Endodermal cell (in vitro differentiated cells): Measurements from ENCODE around the gene MBIP. TPM values are rescaled to one million over a fixed set of nuclear protein-coding genes. Genes with fewer than 3 reads are reported as not detected.
A peak's percentile ranks its signal among the peaks of the same experiment; 100 is the strongest.

Experiments used
- DNase-seq: peaks from one replicate; pipeline ENCODE4 v3.0.0-alpha.2; 2017
- H3K27ac ChIP-seq: 2 replicates; pipeline ENCODE4 v1.5.1; 2013; ENCODE audit warnings: mild to moderate bottlenecking, low read depth, low read length, moderate library complexity
- H3K27me3 ChIP-seq: 2 replicates; pipeline ENCODE4 v1.6.1; 2013; ENCODE audit warnings: mild to moderate bottlenecking, low read length, moderate library complexity; ENCODE audit not compliant: insufficient read depth, control insufficient read depth, poor library complexity, severe bottlenecking
- H3K36me3 ChIP-seq: 2 replicates; pipeline ENCODE4 v1.7.0; 2013; ENCODE audit warnings: mild to moderate bottlenecking, low read length, moderate library complexity; ENCODE audit not compliant: control insufficient read depth, insufficient read depth
- H3K4me1 ChIP-seq: one replicate; pipeline ENCODE4 v1.7.0; 2013; ENCODE audit warnings: low read length; ENCODE audit not compliant: control insufficient read depth, insufficient read depth
- H3K4me3 ChIP-seq: 2 replicates; pipeline ENCODE4 v1.5.1; 2013; ENCODE audit warnings: mild to moderate bottlenecking, low read length, moderate library complexity
- H3K9ac ChIP-seq: 2 replicates; pipeline ENCODE4 v1.6.1; 2013; ENCODE audit warnings: mild to moderate bottlenecking, low read length, moderate library complexity; ENCODE audit not compliant: poor library complexity, severe bottlenecking; ENCODE audit errors: extremely low read depth
- H3K9me3 ChIP-seq: 2 replicates; pipeline ENCODE4 v1.6.1; 2013; ENCODE audit warnings: mild to moderate bottlenecking, low read length, moderate library complexity; ENCODE audit not compliant: control insufficient read depth
- H3K27ac Mint-ChIP-seq: 2 replicates; pipeline ENCODE4 v1.8.0; 2020; ENCODE audit warnings: mixed read lengths
- H3K27me3 Mint-ChIP-seq: 2 replicates; pipeline ENCODE4 v1.8.0; 2021; ENCODE audit warnings: mild to moderate bottlenecking, mixed read lengths; ENCODE audit not compliant: insufficient read depth
- H3K36me3 Mint-ChIP-seq: 2 replicates; pipeline ENCODE4 v1.8.0; 2020; ENCODE audit warnings: low read depth, mixed read lengths
- H3K4me1 Mint-ChIP-seq: 2 replicates; pipeline ENCODE4 v1.8.0; 2020; ENCODE audit warnings: mixed read lengths
- H3K4me3 Mint-ChIP-seq: 2 replicates; pipeline ENCODE4 v1.8.0; 2020; ENCODE audit warnings: mild to moderate bottlenecking, moderate library complexity, mixed read lengths
- H3K9me3 Mint-ChIP-seq: 2 replicates; pipeline ENCODE4 v1.8.0; 2020; ENCODE audit warnings: mild to moderate bottlenecking, mixed read lengths
- WGBS, 2 experiments: methylation state at CpG; one replicate each; pipeline versions ENCODE4 v1.1.5 to v1.1.7; 2013; ENCODE audit warnings: missing lambda C conversion rate in 2 of 2, mixed read lengths in 1 of 2; ENCODE audit not compliant: insufficient coverage in 1 of 2, insufficient read length in 1 of 2; 5-methylcytosine and 5-hydroxymethylcytosine counted together
- total RNA-seq, 2 donors: library from RNA; stranded (reverse); fragmentation: NEBNext Ultra II Directional in 1 of 2; extraction: Animal tissue kit (Norgen Biotek cat#: 25700) in 1 of 2; gene quantifications; 2 replicates in 1 of 2; 3 replicates in 1 of 2; pipeline ENCODE4 v1.2.1, GENCODE V29; 2021
- TF ChIP-seq, protein P1 (sequence below): fragments of 200-600 bp; sonication (generic); conservative IDR thresholded peaks from 2 replicates; pipeline ENCODE4 v1.5.0; 2021; ENCODE audit warnings: antibody characterized with exemption, mild to moderate bottlenecking

MBIP gene
- total RNA-seq, 2 donors from 2014 or later, result 35.5 TPM

DNA sequence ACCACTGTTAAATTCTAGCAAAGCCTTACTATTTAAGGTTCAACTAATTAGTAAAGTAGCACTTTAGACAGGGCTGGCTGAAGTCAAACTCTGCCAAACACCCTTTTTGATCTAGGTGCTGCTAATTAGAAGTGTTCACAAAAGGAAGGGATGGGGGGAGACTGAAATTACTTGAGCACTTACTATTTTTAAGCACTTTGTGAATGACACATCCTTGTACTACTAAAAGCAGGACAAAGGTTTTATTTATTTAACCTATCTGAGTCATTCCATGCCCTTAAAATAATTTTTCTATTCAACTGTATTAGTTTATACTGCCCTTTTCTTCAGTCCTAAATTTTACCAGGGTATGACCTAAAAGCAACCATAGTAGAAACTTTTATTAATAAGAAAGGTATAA is 20.1 kb downstream of the MBIP start:
- Histone ChIP-seq H3K9ac (no peak overlapping the region), H3K4me1 (no peaks in the 10 kb centered on the region), H3K27ac (no peak overlapping the region), H3K27me3 (no peaks in the 10 kb centered on the region), H3K4me3 (no peak overlapping the region), H3K36me3 (peaks cover 80% of the 10 kb centered on the region), H3K9me3 (no peaks in the 10 kb centered on the region)
- H3K27ac Mint-ChIP-seq, result no peak overlapping the region
- no peak for DNase-seq
- H3K4me3 Mint-ChIP-seq, result no peak overlapping the region
- H3K27me3 Mint-ChIP-seq, result no peaks in the 10 kb centered on the region
- TF ChIP-seq, protein P1, sequence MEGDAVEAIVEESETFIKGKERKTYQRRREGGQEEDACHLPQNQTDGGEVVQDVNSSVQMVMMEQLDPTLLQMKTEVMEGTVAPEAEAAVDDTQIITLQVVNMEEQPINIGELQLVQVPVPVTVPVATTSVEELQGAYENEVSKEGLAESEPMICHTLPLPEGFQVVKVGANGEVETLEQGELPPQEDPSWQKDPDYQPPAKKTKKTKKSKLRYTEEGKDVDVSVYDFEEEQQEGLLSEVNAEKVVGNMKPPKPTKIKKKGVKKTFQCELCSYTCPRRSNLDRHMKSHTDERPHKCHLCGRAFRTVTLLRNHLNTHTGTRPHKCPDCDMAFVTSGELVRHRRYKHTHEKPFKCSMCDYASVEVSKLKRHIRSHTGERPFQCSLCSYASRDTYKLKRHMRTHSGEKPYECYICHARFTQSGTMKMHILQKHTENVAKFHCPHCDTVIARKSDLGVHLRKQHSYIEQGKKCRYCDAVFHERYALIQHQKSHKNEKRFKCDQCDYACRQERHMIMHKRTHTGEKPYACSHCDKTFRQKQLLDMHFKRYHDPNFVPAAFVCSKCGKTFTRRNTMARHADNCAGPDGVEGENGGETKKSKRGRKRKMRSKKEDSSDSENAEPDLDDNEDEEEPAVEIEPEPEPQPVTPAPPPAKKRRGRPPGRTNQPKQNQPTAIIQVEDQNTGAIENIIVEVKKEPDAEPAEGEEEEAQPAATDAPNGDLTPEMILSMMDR, result no peak
- H3K9me3 Mint-ChIP-seq, result no peaks in the 10 kb centered on the region
- peaks cover 22% of the 10 kb centered on the region for H3K4me1 Mint-ChIP-seq
- H3K36me3 Mint-ChIP-seq, result peaks cover 55% of the 10 kb centered on the region

DNA sequence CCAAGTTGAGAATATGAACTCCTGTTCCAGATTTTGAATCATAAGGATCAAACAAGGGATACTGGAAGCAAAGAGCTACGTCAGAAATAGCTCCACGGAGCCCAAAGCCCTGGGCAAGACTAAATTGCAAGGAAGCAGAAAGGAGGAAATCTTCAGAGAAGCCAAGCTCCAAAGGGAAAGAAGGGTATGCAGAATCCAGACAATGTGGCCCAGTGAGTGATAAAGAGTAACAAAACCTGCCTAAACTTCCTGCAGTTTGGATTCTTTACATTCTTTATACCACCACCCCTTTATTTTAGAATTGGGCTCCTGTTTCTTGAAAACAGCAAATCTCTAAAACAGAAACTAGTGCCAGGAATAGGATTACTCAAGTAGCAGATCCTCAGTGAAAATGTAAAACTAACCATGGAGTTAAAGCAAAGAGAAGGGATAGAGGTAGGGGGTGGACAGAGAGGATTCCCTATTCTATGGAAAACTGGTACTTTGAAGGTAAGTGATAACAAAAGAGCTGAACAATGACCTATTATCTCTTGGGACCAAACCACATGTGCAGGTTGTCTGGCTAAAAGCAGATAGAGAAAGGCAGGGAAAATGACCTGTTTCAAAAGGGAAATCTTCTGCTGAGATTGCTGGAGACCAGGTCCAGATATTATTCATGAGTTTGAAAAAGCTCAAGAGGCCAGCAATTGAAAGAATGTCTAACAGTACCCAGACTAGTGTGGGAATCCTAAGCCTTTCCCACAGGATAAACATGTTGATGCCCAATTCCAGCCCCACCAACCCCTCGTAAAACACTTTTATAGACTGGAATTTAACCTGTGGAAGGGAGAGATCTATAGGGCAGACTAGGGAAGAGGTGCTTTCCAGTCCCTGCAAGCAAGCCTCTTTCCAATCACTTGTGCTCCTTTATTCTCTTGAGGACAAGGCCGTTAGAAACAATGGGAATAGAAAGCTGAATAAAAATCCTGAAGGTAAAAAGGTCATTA is 24.5 kb downstream of the MBIP start:
- TF ChIP-seq, protein P1, result no peak
- H3K4me3 Mint-ChIP-seq, result peak overlapping the region; percentile 13
- Histone ChIP-seq H3K27ac (no peak overlapping the region), H3K27me3 (no peaks in the 10 kb centered on the region), H3K4me3 (peak overlapping the region; percentile 57), H3K4me1 (no peaks in the 10 kb centered on the region), H3K36me3 (peaks cover 52% of the 10 kb centered on the region), H3K9ac (no peak overlapping the region), H3K9me3 (no peaks in the 10 kb centered on the region)
- no peak for DNase-seq
- WGBS, 2 experiments, result 45 to 84% methylated on average over 3 of the region's 4 CpGs
- peaks cover 19% of the 10 kb centered on the region for H3K4me1 Mint-ChIP-seq
- H3K36me3 Mint-ChIP-seq, result peaks cover 33% of the 10 kb centered on the region
- peak overlapping the region; percentile 88 for H3K27ac Mint-ChIP-seq
- H3K27me3 Mint-ChIP-seq, result no peaks in the 10 kb centered on the region
- no peaks in the 10 kb centered on the region for H3K9me3 Mint-ChIP-seq

- WGBS, 2 experiments, result 100% methylated on average over 4 of the region's 4 CpGs
Observed at GRCh38 chr14:36294543-36294942, 25.9 kb downstream of the MBIP start.

More at GRCh38 chr14:36294543-36294942, 25.9 kb downstream of the MBIP start:
- Mint-ChIP-seq H3K36me3 (peaks cover 32% of the 10 kb centered on the region), H3K27me3 (no peaks in the 10 kb centered on the region), H3K4me3 (no peak overlapping the region), H3K4me1 (peaks cover 16% of the 10 kb centered on the region), H3K9me3 (no peaks in the 10 kb centered on the region), H3K27ac (no peak overlapping the region)
- TF ChIP-seq, protein P1, result no peak
- DNase-seq, result no peak
- Histone ChIP-seq H3K4me1 (no peaks in the 10 kb centered on the region), H3K27me3 (no peaks in the 10 kb centered on the region), H3K27ac (no peak overlapping the region), H3K9ac (no peak overlapping the region), H3K4me3 (no peak overlapping the region), H3K36me3 (peaks cover 40% of the 10 kb centered on the region), H3K9me3 (no peaks in the 10 kb centered on the region)
